Osteoblast (primary cell): ENCODE results near the gene PLET1. TPM values are rescaled to one million over a fixed set of nuclear protein-coding genes. Genes with fewer than 3 reads are reported as not detected.

Experiments used
- DNase-seq: peaks from one replicate; pipeline ENCODE4 v3.0.0; 2011; ENCODE audit warnings: low spot score, mixed read lengths; ENCODE audit not compliant: insufficient read length; ENCODE audit errors: missing footprints
- H2AFZ ChIP-seq: 2 replicates; pipeline ENCODE4 v1.6.0; 2011; ENCODE audit warnings: mild to moderate bottlenecking, low read length
- H3K27ac ChIP-seq: 2 replicates; pipeline ENCODE4 v1.5.1; 2011; ENCODE audit warnings: mild to moderate bottlenecking, low read depth, low read length, moderate library complexity
- H3K27me3 ChIP-seq: 2 replicates; pipeline ENCODE4 v1.6.0; 2012; ENCODE audit warnings: mild to moderate bottlenecking, control low read depth, inconsistent platforms, low read length, moderate library complexity; ENCODE audit not compliant: insufficient read depth
- H3K36me3 ChIP-seq: 2 replicates; pipeline ENCODE4 v1.5.1; 2011; ENCODE audit warnings: mild to moderate bottlenecking, low read length, control low read depth, moderate library complexity; ENCODE audit not compliant: insufficient read depth
- H3K4me1 ChIP-seq: 2 replicates; pipeline ENCODE4 v1.5.1; 2011; ENCODE audit warnings: mild to moderate bottlenecking, low read length, control low read depth, moderate library complexity; ENCODE audit not compliant: insufficient read depth
- H3K4me2 ChIP-seq: 2 replicates; pipeline ENCODE4 v1.6.0; 2011; ENCODE audit warnings: mild to moderate bottlenecking, low read length; ENCODE audit not compliant: insufficient read depth
- H3K4me3 ChIP-seq: fragments of 200-600 bp; sonication (generic); 3 replicates; pipeline ENCODE4 v1.5.1; 2012; ENCODE audit warnings: mild to moderate bottlenecking, low read length, inconsistent platforms; ENCODE audit not compliant: insufficient read depth
- H3K79me2 ChIP-seq: 2 replicates; pipeline ENCODE4 v1.6.0; 2012; ENCODE audit warnings: mild to moderate bottlenecking, low read length, control low read depth, inconsistent platforms; ENCODE audit not compliant: insufficient read depth
- H3K9me3 ChIP-seq: 2 replicates; pipeline ENCODE4 v1.5.1; 2011; ENCODE audit warnings: low read depth, low read length, control low read depth
- H4K20me1 ChIP-seq: 2 replicates; pipeline ENCODE4 v1.6.0; 2012; ENCODE audit warnings: mild to moderate bottlenecking, low read length, control low read depth; ENCODE audit not compliant: insufficient read depth
- total RNA-seq: library from RNA; depleted of rRNA; stranded (reverse); fragments of >200 nt; gene quantifications from 2 replicates; pipeline ENCODE4 v1.2.3, GENCODE V29; 2012
- TF ChIP-seq, protein P1 (sequence below): IDR thresholded peaks from 2 replicates; pipeline ENCODE4 v1.5.1; 2011; ENCODE audit warnings: mild to moderate bottlenecking, low read depth, low read length, moderate library complexity; ENCODE audit errors: extremely low read depth

Gene PLET1
- total RNA-seq, 1 donor = not detected

GRCh38 chr11:112213753-112214152 is 46.9 kb downstream of the PLET1 start:
- Histone ChIP-seq H4K20me1 (no peaks in the 10 kb centered on the region), H3K9me3 (no peaks in the 10 kb centered on the region), H3K4me3 (no peak overlapping the region), H3K27ac (no peak overlapping the region), H3K79me2 (no peaks in the 10 kb centered on the region), H2AFZ (no peak overlapping the region), H3K36me3 (no peaks in the 10 kb centered on the region), H3K4me1 (no peaks in the 10 kb centered on the region), H3K4me2 (no peak overlapping the region), H3K27me3 (no peaks in the 10 kb centered on the region)
- DNase-seq = no peak
- TF ChIP-seq, protein P1, sequence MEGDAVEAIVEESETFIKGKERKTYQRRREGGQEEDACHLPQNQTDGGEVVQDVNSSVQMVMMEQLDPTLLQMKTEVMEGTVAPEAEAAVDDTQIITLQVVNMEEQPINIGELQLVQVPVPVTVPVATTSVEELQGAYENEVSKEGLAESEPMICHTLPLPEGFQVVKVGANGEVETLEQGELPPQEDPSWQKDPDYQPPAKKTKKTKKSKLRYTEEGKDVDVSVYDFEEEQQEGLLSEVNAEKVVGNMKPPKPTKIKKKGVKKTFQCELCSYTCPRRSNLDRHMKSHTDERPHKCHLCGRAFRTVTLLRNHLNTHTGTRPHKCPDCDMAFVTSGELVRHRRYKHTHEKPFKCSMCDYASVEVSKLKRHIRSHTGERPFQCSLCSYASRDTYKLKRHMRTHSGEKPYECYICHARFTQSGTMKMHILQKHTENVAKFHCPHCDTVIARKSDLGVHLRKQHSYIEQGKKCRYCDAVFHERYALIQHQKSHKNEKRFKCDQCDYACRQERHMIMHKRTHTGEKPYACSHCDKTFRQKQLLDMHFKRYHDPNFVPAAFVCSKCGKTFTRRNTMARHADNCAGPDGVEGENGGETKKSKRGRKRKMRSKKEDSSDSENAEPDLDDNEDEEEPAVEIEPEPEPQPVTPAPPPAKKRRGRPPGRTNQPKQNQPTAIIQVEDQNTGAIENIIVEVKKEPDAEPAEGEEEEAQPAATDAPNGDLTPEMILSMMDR = no peak

GRCh38 chr11:112212710-112213109 is 48.0 kb downstream of the PLET1 start:
- Histone ChIP-seq H3K9me3 (no peaks in the 10 kb centered on the region), H3K36me3 (no peaks in the 10 kb centered on the region), H3K4me1 (no peaks in the 10 kb centered on the region), H3K4me2 (no peak overlapping the region), H3K27me3 (no peaks in the 10 kb centered on the region), H3K4me3 (no peak overlapping the region), H4K20me1 (no peaks in the 10 kb centered on the region), H3K27ac (no peak overlapping the region), H2AFZ (no peak overlapping the region), H3K79me2 (no peaks in the 10 kb centered on the region)
- TF ChIP-seq, protein P1 = no peak
- no peak for DNase-seq

DNA sequence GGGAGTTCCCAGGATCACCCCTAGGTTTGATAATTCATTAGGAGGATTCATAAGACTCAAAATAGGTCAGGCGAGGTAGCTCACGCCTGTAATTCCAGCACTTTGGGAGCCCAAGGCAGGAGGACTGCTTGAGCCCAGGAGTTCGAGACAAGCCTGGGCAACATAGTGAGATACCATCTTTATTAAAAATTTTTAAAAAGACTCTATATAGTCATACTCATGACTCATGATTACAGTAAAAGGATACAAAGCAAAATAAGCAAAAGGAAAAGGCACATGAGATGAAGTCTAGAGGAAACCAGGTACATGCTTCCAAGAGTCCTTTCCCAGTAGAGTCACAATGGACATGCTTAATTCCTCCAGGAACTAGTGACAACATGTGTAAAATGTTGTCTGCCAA is 48.4 kb downstream of the PLET1 start:
- Histone ChIP-seq H3K4me3 (no peak overlapping the region), H3K79me2 (no peaks in the 10 kb centered on the region), H3K27me3 (no peaks in the 10 kb centered on the region), H3K27ac (no peak overlapping the region), H3K36me3 (no peaks in the 10 kb centered on the region), H3K4me2 (no peak overlapping the region), H3K9me3 (no peaks in the 10 kb centered on the region), H3K4me1 (no peaks in the 10 kb centered on the region), H4K20me1 (no peaks in the 10 kb centered on the region), H2AFZ (no peak overlapping the region)
- DNase-seq = no peak
- TF ChIP-seq, protein P1 = no peak

GRCh38 chr11:112211536-112211935 is 49.1 kb downstream of the PLET1 start:
- Histone ChIP-seq H2AFZ (no peak overlapping the region), H3K27me3 (no peaks in the 10 kb centered on the region), H3K9me3 (no peaks in the 10 kb centered on the region), H3K4me3 (no peak overlapping the region), H3K4me1 (no peaks in the 10 kb centered on the region), H3K36me3 (no peaks in the 10 kb centered on the region), H3K4me2 (no peak overlapping the region), H3K27ac (no peak overlapping the region), H3K79me2 (no peaks in the 10 kb centered on the region), H4K20me1 (no peaks in the 10 kb centered on the region)
- TF ChIP-seq, protein P1 = no peak
- DNase-seq = no peak
